Activated CD8-positive, alpha-beta memory T cell treated with anti-CD3 and anti-CD28 coated beads for 48 hours (primary cell): Measurements from ENCODE around the gene CAD.

ENCODE experiments used
- DNase-seq, 3 experiments: peaks; one replicate each; pipeline ENCODE4 v3.0.0-alpha.2; 2020; ENCODE audit warnings: low read depth in 2 of 3, low spot score in 2 of 3

CAD gene

DNA sequence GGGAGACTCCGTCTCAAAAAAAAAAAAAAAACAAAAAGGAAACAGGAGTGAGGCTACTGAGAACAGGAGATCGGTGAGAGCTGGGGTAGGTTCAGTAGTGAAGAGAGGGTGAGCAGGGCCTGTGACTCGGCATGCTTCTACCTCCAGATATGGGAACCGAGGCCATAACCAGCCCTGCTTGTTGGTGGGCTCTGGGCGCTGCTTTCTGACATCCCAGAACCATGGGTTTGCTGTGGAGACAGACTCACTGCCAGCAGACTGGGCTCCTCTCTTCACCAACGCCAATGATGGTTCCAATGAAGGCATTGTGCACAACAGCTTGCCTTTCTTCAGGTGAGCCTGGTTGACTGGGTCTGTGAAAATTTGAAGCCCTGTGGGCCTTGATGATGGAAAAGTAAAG lies 6.2 kb downstream of the CAD start:
- DNase-seq: no peak

DNA sequence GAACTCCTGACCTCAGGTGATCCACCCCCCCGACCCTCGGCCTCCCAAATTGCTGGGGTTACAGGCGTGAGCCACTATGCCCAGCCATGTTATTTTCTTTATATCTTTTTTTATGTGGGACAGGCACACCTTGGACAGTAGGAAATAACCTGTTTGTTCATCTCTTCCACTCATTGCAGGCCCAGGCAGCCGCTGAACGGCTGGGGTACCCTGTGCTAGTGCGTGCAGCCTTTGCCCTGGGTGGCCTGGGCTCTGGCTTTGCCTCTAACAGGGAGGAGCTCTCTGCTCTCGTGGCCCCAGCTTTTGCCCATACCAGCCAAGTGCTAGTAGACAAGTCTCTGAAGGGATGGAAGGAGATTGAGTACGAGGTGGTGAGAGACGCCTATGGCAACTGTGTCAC lies 8.4 kb downstream of the CAD start:
- DNase-seq: no peak

DNA sequence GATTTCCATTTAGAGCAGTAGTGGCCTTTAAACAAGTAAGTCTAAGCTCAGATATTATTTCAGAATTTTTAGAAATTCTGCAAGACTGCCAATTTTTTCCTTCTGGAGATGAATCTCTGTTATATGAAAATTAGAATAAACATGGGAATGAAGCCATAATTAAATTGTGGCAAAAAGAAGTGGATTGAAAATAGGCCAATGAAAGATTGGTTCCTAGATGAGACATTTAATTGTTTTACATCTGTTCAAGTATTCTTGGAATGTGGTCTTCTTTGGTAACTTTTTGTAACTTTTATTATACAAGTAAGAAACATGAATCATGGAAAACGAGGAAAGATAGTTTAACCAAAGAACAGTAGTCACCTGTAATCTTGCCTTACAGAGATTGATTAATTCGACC lies 10.3 kb downstream of the CAD start:
- DNase-seq: no peak

DNA sequence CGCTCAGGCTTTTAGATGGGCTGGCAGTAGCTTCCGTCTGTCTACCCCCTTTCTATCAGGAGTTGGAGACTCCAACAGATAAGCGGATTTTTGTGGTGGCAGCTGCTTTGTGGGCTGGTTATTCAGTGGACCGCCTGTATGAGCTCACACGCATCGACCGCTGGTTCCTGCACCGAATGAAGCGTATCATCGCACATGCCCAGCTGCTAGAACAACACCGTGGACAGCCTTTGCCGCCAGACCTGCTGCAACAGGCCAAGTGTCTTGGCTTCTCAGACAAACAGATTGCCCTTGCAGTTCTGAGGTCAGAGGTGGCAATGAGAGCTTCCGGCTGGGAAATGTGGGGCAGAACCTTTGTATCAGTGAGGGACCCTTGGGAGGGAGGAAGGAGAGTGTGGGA lies 14.8 kb downstream of the CAD start:
- DNase-seq: no peak

DNA sequence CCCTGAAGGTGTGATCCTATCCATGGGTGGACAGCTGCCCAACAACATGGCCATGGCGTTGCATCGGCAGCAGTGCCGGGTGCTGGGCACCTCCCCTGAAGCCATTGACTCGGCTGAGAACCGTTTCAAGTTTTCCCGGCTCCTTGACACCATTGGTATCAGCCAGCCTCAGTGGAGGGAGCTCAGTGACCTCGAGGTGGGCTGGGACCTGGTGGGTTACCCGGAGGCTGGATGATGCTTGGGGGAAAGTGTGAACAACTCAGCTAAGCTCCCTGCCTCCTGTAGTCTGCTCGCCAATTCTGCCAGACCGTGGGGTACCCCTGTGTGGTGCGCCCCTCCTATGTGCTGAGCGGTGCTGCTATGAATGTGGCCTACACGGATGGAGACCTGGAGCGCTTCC lies 16.2 kb downstream of the CAD start:
- no peak for DNase-seq

DNA sequence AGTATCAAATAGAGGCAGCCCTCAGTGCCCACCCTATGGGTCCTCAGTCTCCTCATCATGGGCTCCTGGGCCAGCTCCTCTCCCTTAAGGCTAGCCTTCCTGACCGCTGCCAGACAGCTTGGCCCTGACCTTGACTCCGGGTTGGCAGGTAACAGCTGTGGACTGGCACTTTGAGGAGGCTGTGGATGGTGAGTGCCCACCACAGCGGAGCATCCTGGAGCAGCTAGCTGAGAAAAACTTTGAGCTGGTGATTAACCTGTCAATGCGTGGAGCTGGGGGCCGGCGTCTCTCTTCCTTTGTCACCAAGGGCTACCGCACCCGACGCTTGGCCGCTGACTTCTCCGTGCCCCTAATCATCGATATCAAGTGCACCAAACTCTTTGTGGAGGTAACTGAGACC lies 19.0 kb downstream of the CAD start:
- no peak for DNase-seq

DNA sequence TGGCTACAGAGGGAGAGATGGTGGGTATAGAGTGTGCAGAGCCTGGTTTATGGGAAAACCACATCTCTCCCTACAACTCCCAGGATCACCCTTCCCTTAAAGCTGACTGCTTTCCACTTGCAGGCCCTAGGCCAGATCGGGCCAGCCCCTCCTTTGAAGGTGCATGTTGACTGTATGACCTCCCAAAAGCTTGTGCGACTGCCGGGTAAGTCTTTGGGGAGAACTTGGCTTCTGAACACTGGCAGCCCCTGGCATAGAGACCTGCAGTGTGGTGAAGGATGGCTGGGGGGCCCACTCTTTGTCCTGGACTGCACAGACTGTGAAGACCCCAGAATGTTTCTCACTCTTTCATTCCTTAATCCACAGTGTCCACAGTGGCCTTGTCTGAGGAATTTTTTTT lies 19.5 kb downstream of the CAD start:
- DNase-seq: no peak

DNA sequence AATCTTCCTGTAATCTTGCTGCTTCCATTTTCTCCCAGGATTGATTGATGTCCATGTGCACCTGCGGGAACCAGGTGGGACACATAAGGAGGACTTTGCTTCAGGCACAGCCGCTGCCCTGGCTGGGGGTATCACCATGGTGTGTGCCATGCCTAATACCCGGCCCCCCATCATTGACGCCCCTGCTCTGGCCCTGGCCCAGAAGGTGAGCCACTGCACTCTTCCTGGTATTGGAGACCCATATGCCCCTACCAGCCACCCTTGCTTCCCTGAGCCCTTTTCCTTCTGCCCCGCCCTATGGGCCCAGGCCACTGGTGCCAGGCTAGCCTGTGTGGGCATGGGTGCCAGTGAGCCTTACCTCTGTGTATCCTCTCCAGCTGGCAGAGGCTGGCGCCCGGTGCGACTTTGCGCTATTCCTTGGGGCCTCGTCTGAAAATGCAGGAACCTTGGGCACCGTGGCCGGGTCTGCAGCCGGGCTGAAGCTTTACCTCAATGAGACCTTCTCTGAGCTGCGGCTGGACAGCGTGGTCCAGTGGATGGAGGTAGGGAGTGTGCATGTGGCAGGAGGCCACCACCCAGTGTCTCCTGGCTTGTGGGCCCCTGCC lies 20.3 kb downstream of the CAD start:
- no peak for DNase-seq

DNA sequence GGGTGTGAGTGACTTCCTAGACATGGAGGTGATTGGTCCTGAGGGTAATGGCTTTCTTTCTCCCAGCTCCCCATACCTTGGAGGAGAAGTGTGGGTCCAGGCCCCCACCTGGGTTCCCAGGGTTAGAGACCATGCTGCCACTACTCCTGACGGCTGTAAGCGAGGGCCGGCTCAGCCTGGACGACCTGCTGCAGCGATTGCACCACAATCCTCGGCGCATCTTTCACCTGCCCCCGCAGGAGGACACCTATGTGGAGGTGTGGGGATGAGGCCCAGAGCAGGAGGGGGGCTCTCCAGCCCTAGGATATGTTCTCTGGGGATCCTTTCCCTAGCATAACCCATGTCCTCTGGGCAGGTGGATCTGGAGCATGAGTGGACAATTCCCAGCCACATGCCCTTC lies 21.8 kb downstream of the CAD start:
- no peak for DNase-seq

DNA sequence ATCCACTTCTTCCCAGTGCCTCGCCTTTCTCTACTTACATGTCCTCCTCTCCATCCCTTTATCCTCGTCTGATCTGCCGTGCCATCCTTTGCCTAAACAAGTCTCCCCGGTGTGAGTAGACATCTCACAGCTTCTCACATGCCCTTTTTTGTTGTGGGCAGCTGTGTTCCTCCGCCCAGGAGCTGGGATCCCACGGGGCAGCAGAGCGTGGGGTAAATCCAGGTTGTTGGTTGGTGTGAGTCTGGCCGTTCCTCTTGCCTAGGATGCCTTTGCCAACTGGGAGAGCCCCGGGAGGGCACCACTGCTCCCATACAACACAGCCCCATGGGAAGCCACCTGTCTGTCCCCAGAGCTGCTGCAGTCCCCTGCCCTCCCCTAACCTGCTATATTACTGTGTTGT lies 23.2 kb downstream of the CAD start:
- no peak for DNase-seq

DNA sequence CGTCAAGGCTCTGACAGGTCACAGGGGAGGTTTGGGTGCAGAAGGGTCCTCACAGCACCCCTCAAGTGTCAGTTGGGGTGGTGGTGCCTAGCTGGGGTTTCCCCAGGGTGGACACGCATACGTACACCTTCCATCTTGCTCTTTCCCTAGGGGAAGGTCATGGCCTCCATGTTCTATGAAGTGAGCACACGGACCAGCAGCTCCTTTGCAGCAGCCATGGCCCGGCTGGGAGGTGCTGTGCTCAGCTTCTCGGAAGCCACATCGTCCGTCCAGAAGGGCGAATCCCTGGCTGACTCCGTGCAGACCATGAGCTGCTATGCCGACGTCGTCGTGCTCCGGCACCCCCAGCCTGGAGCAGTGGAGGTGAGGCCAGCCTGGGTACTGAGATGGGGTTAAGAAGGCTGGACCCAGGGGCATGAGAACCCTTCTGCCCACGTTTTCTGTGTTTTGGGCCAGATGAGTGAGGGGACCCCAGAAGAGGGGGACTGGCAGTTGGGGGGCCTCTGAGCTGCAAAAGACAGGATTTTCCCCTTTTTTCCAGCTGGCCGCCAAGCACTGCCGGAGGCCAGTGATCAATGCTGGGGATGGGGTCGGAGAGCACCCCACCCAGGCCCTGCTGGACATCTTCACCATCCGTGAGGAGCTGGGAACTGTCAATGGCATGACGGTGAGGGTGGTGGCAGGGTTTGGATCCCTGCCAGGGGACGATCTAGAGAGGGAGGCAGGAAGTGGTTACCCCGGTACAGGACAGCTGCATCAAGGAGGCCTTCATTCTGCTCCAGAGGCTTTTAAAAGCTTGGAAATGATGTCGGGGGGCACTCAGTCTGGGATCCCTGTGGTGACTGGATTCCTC lies 24.8 kb downstream of the CAD start:
- no peak for DNase-seq

DNA sequence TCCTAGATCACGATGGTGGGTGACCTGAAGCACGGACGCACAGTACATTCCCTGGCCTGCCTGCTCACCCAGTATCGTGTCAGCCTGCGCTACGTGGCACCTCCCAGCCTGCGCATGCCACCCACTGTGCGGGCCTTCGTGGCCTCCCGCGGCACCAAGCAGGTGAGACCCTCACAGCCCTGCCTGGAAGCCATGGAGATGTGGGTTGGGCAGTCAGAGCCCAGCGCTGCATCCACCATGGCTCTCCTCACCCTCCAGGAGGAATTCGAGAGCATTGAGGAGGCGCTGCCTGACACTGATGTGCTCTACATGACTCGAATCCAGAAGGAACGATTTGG lies 25.4 kb downstream of the CAD start:
- no peak for DNase-seq

DNA sequence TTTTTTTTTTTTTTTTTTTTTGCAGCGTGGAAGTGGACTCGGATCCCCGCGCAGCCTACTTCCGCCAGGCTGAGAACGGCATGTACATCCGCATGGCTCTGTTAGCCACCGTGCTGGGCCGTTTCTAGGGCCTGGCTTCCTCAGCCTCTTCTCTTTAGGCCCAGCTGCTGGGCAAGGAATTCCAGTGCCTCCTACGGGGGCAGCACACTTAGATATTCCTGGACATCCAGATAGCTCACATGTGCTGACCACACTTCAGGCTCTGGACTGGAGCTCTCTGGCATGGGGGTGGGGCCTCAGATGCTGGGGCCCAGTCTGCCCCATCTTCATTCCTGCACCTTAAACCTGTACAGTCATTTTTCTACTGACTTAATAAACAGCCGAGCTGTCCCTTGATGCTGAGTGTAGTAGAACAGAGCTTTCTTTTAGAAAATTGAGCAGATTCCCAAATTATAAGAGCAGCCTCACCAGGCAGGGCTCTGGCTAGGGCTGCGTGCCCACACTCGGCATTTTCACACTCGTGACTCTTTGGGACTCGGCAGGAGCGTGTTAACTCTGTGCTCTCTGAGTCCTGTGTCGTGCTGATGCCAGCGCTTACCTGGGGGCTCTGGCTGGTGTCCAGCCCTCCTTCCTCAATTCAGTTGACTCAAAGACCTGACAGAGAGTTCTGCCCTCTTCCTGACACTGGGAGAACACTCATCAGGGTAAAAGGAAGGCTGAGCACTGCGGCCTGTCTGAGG lies 26.4 kb downstream of the CAD start:
- DNase-seq: no peak

DNA sequence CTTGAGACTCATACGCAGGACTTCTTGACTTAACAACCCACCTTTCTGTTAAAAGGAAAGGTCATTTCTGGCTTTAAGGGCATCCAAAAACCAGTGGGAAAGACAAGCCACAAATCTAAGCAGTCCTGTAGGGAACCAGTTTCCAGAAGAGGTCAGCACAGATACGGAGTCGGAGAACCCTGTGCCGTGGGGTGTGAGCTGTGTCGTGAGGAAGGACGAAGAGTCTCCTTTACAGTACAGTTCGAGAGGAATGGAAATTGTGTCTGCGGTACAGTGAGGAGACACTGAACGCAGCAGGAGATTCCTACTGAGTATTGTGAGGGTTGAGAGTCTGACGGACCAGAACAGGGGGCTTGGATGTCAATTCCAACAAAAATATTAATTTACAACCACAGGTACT lies 27.9 kb downstream of the CAD start:
- DNase-seq: no peak

DNA sequence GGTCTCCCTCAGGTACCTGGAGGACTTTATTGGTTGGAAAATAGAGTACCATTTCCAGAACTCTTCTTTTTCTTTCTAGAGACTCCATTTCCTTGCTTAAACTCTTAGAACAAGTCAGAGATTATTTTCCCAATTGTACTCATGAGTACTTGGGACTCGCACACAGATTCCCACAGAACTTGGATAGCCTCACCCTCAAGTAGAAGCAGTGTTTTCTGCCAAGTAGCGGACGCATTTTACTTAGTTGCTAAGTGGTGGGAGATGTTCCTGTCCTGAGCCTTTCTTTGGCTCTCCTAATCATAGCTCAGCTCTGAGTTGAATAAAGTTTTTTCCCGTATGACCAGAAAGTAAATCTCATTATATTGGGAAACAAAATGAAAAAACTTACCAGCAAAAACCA lies 28.5 kb downstream of the CAD start:
- no peak for DNase-seq

DNA sequence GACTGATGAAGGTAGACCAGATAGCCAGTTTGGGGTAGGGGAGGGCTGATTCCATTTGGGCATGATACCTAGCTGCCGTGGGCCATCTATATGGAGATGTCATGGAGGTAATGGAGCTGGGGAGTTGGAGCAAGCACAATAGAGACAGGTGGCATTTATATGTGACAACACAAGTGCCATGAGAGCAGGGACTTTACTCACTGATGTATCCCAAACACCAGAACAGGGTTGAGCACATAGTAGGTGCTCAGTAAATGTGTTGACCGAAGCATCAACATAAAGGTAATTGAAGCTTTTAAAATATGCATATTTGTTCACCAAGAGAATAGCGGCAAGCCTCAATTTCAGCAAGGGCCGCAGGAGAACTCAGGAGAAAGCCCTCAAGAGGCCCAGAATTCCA lies 30.7 kb downstream of the CAD start:
- DNase-seq: no peak

DNA sequence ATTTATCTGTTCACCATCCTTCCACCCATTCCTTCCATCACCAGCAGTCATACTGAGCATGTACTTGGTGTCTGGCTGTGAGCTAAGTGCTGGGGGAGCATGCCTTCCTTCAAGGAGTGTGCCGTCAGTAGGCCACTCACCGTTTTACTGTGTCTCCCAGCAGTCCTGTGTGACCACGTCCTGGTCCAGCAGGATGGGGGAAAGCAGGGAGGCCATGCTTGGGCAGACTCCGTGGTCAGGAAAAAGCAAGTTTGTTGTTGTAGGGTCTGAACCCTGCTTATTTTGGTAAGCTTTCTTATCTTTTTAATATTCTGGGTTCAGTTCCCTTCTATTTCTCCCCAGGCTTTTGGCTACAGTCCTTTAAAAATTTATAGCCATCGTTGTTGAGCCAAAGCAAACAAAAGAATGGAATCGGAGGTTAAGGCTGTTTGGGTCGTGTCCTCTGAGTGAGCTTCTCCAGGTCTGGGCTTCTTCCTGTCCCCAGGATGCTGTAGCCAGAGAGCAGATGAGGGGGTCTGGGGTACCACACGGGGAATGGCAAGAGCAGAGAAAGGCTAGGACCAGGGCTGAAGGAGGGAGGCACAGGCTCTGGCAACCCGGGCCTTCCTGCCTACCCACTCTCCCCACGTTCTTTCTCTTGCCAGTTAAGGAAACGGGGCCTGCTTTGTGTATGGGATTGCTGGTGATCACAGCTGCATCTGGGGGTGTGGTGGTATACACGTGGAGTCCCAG lies 32.2 kb downstream of the CAD start:
- no peak for DNase-seq

DNA sequence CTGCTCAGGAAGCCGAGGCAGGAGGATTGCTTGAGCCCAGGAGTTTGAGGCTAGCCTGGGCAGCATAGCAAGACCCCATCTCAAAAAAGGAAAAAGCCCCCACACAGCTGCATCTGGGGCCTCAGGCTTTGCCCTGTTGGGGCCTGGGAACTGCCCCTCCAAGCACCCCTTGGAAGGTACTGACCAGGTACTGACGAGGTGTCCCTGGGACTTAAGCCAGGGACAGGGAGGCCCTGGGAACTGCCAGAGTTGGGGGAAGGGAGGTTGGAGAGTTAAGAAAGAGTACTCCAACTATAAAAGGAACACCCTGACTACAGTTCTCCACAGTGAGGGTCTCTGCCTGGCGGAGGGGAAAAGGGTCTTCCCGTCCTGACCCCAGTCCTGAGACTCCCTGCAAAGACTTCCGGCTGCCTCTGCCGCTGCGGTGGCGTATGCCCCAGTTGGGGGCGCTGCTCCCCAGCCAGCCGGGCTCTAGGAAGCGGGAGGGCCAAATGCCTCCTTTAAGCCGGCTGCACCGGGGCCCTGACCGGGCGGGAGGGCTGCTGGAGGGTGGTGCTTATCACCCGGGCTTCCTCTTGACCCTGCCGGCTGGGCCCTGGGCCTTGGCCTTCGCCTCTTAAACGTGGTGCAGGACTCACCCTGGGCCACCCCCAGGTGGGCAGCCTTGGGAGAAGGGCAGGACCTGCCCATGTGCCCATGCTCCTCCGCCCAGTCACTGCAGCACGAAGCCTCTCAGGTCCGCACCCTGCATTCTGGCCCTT lies 32.9 kb downstream of the CAD start:
- DNase-seq: peak in 2 of 3 experiments; percentile 40 to 42

DNA sequence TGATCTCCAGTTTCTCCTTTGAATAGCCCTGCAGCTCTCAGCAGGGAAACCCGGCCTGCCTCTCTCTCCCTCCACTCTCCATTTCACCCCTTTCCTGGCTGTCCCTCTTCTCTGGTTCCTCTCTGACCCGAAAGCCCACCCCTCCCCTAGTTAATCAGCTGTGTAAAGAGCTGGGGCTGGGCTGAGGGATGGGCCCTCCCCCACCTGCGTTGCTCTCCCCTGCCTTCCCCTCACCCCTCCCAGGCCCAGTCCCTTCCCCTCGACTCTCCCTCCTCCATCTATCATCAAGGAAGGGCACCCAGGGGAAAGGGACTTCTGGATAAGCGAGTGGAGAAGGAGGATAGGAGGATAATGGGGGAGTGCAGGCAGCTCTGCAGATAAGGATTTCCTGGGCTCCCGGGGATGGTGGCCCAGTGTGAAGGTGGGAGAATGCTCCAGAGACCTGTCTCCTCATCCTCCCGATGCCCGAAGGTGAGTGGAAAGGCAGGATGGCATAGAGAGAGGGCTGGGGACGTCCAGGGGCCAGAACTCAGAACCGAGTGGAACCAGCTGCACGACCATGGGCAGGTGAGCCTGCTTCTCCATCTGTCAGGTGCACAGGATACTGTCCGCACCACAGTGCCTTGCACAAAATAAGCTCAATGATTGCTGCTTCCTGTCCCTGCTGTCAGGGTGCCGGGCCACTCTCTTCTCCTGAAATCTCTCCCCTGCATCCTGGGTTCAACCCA lies 33.6 kb downstream of the CAD start:
- DNase-seq: no peak

DNA sequence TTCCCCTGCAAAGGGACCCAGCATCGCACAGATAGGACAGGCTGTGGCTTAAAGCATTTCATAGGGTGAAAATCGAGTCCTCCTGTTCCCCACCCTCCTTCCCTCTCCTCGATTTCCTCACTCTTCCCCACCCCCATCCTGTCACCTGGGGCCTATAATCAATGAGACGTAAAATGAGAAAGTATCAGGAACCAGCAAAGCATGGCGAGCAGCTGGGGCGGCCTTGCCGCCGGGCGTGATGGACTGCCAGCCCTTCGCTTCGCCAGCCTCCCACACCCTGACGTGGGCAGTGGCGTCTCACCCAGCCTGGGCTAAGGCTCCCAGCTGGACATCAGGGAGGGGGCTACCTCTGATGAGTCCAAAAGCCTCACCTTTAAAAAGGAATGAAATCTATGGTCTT lies 34.6 kb downstream of the CAD start:
- no peak for DNase-seq
